ENCODE results near the gene PQBP1. TPM values are rescaled to one million over a fixed set of nuclear protein-coding genes. Genes with fewer than 3 reads are reported as not detected.

PQBP1 gene
- total and polyA plus RNA-seq, 2 donors from 2014 or later: 61.3 to 93.4 TPM

- Histone ChIP-seq H3K9ac (ENCODE audit: low read length in 3 of 3) (no peak overlapping the region), H3K27ac (ENCODE audit: low read depth in 2 of 2, low read length in 2 of 2) (no peak overlapping the region), H3K4me1 (ENCODE audit: control insufficient read depth in 2 of 3, insufficient read depth in 2 of 3, low read depth in 1 of 3, low read length in 3 of 3) (peaks cover 0 to 3% (median 0%) of the 10 kb centered on the region in 3 donors), H3K9me3 (ENCODE audit: control insufficient read depth in 2 of 3, insufficient read depth in 1 of 3, low read length in 3 of 3) (no peaks in the 10 kb centered on the region), H3K36me3 (ENCODE audit: control insufficient read depth in 2 of 3, insufficient read depth in 3 of 3, low read length in 3 of 3) (peaks cover 2 to 26% (median 2%) of the 10 kb centered on the region in 3 donors), H3K4me3 (ENCODE audit: low read length in 3 of 3) (no peak overlapping the region), H3K27me3 (ENCODE audit: control insufficient read depth, insufficient read depth, low read length) (no peaks in the 10 kb centered on the region)
- TF ChIP-seq CTCF (IDR thresholded peaks at IDR 0.05; ENCODE audit: borderline replicate concordance, extremely low read depth, insufficient read depth): no peak
- FAIRE-seq: no peak
- DNase-seq: no peak
- intact Hi-C loops (cut with DNase I): no loop called here
Measured at GRCh38 chrX:48935301-48935670, 37.6 kb downstream of the PQBP1 start.

- intact Hi-C loops (cut with DNase I): no loop called here
- Histone ChIP-seq H3K9ac (ENCODE audit: low read length in 3 of 3) (no peak overlapping the region), H3K27ac (ENCODE audit: low read depth in 2 of 2, low read length in 2 of 2) (no peak overlapping the region), H3K9me3 (ENCODE audit: control insufficient read depth in 2 of 3, insufficient read depth in 1 of 3, low read length in 3 of 3) (no peaks in the 10 kb centered on the region), H3K36me3 (ENCODE audit: control insufficient read depth in 2 of 3, insufficient read depth in 3 of 3, low read length in 3 of 3) (peaks cover 0 to 29% (median 2%) of the 10 kb centered on the region in 3 donors), H3K4me1 (ENCODE audit: control insufficient read depth in 2 of 3, insufficient read depth in 2 of 3, low read depth in 1 of 3, low read length in 3 of 3) (peaks cover 0 to 9% (median 0%) of the 10 kb centered on the region in 3 donors), H3K27me3 (ENCODE audit: control insufficient read depth, insufficient read depth, low read length) (no peaks in the 10 kb centered on the region), H3K4me3 (ENCODE audit: low read length in 3 of 3) (no peak overlapping the region)
- TF ChIP-seq CTCF (IDR thresholded peaks at IDR 0.05; ENCODE audit: borderline replicate concordance, extremely low read depth, insufficient read depth): no peak
- FAIRE-seq: no peak
- DNase-seq: no peak
Measured at GRCh38 chrX:48936429-48937053, 38.8 kb downstream of the PQBP1 start.

GRCh38 chrX:48937054-48937907 lies 39.6 kb downstream of the PQBP1 start:
- FAIRE-seq (no peak), DNase-seq (peak in 1 of 5 donors; percentile 90)
- no peak overlapping the region for H3K4me3 ChIP-seq (ENCODE audit: low read length in 3 of 3)
- no peaks in the 10 kb centered on the region for H3K27me3 ChIP-seq (ENCODE audit: control insufficient read depth, insufficient read depth, low read length)
- TF ChIP-seq CTCF (IDR thresholded peaks at IDR 0.05; ENCODE audit: borderline replicate concordance, extremely low read depth, insufficient read depth): no peak
- no peak overlapping the region for H3K9ac ChIP-seq (ENCODE audit: low read length in 3 of 3)
- H3K36me3 ChIP-seq (ENCODE audit: control insufficient read depth in 2 of 3, insufficient read depth in 3 of 3, low read length in 3 of 3): peaks cover 0 to 29% (median 2%) of the 10 kb centered on the region in 3 donors
- H3K4me1 ChIP-seq (ENCODE audit: control insufficient read depth in 2 of 3, insufficient read depth in 2 of 3, low read depth in 1 of 3, low read length in 3 of 3): peaks cover 0 to 12% (median 0%) of the 10 kb centered on the region in 3 donors
- H3K9me3 ChIP-seq (ENCODE audit: control insufficient read depth in 2 of 3, insufficient read depth in 1 of 3, low read length in 3 of 3): no peaks in the 10 kb centered on the region
- intact Hi-C loops (cut with DNase I): no loop called here
- H3K27ac ChIP-seq (ENCODE audit: low read depth in 2 of 2, low read length in 2 of 2): peak overlapping the region in 1 of 2 donors; percentile 37

Data from kidney (tissue), 14 donors.